Left kidney (tissue), 2 donors: Measurements from ENCODE around the gene PTCH1. TPM values are rescaled to one million over a fixed set of nuclear protein-coding genes. Genes with fewer than 3 reads are reported as not detected.

Experiments
- DNase-seq: peaks from one replicate; pipeline ENCODE4 v3.0.0-alpha.2; 2013
- polyA plus RNA-seq: library from polyadenylated mRNA; unstranded; fragments of 120-200 nt; gene quantifications from one replicate; pipeline ENCODE4 v1.2.1, GENCODE V29; 2013; ENCODE audit not compliant: insufficient read length

PTCH1 gene
- polyA plus RNA-seq, 1 donor: 33.8 TPM

DNA sequence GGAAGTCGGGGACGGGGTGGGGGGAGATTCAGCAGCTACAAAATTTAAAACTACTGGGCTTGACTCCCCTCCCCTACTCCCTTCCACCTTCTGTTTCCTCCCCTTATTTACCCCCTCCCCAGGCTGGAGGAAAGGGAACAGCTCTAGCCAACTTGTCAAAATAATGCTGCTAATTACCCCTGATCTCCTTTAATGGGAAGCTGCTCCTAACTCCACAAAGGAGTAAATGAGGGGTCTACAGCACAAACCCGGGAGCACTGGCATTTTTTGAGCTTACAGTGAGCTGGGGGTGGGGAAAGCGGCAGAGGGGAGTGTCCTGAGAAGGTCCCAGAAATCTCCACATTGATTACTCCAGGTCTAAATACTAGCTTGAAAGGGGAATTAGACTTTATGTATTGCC, 3.1 kb downstream of the PTCH1 start:
- no peak for DNase-seq

DNA sequence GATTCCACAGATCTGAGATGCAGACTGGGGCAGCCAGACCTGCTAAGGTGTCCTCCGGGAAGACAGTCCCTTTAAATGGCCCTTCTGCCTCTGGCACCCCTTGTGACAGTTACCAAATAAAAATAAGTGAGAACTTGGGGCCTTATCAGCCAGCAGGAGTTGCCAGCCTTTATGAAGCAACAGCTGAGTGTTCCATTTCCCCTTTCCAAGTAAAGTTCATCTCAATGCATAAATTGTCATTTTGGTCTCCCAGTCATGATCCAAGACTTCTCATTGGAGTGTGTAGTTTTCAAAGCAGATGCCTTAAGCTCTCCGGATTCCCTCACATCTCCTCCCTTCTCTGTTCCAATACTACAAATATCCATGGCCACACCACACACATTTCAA, 4.1 kb downstream of the PTCH1 start:
- DNase-seq: no peak

DNA sequence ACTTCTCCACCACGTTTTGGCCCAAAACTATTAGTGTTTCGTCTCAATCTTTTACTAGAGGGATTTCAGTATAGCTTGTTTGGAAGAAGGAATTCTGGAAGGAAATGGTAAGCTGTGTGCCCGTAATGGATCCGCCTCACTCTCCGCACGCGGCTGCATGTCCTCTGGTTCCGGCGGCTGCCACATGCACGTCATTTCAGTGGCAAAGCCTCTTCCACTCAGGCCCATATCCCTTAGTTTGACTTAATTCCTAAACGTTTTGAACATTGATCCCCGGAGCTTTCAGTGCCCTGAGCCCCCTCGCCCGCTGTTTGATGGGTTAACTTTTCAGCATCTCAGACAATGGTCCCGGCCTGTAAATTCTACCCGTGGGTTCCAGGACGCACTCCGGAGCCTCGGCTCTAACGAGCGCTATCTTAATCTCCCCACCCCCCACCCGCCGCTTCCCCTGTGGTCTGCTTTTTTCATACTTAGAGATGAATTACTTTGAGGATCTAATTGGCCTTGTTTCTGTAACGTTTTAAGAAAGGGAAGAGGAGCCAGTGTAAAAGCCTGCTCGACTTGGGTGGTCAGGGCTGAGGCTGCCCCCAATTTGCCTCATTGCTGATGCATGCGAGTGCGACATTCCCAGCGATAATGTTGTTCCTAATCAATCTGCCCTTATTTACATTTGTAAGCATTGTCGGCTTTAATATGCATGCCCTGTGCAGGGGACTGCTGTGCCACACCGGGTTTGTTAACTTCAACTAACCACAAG, 4.6 kb downstream of the PTCH1 start:
- DNase-seq: peak; percentile 15

DNA sequence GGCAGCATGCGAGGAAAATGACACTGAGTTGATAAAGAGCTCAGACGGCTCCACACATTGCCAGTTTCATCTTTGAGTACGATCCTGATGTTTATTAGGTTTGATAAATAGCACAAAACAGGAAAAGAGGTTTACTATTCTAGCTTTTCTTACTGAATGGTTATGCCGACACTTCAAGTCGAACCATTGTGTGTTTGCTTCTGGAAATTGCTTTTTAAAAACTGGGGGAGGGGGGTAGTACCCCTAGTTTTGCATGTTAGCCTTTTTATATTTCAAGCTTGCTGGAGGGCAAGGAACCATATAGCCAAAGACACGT, 5.2 kb downstream of the PTCH1 start:
- no peak for DNase-seq

DNA sequence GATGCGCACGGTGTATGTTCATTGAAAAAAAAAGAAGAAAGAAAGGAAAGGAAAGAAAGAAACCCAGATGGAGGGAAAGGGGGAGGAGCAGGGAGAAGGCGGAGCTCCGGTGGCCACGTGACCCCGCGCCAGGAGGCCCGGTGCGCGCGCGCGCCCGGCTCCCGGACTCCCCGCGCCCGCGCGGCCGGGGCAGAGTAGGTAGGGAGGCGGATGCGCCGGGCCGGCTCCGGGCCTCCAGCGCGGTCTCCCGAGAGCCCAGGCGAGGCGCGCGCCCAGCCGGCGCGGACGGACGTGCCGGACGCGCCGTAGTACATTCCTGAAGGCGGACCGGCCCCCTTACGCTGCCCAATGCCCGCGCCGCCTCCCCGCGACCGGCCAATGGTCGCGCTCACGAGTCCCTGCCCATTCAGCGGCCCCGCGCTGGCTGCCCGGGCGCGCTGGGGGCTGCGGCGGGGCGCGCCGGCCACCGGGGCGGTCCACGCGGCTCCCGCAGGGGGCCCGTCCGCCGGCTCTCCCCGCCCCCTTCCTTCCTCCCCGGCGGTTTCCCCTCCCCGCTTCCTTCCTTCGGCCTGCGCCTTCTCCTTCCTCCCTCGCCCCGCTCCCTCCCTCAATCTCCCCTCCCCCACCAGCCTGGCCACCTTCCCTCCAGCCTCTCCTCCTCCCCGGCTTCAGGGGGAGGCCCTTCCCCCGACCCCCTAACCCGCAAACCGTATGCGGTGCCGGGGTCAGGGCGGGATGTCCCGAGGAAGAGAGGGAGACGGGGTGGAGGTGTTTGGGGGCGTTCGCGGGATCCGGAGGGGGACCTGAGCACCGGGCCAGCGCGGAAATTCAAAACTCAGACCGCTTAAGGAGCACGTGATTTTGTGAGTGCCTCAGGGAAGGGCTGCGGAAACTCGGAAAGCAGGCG, 5.8 kb downstream of the PTCH1 start:
- peak; percentile 93 for DNase-seq

DNA sequence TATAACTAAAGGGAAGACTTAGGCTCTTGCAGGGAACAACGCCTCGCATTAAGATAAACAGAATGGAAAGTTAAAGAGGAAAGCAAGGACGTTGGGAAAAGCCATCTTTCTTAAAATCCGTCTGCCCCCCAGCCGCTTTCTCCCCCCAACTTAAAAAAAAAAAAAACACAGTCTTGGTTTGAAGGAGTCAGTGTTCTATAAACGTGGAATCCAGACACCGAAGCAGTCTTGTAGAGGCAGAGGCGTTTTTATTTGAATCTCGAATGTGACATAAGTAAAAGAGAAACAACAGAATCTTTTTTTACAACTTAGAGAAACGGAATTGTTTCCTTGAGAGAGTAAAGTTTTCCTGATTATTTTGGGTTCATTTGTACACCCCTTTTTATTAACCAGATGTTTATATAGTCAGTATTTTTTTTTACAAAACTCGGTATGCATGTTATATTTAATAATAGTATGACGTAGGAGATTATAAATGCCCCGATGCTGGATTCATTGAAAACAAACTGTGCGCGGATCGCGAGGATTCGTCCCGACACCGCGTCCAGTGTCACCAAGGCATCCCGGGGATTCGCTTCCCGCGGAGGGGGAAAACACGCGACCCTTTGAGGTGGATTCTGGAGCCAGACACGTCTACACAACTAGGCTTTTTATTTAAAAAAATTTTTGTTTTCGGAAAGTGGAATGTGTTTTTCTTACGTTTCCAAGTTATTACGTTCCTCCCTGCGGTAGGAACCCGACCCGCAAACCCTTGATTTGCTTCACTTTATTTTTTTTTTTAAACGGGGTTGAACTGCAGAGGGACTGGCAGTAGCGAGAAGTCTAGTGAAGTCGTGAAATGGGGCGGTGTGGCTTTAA, 6.7 kb downstream of the PTCH1 start:
- no peak for DNase-seq

DNA sequence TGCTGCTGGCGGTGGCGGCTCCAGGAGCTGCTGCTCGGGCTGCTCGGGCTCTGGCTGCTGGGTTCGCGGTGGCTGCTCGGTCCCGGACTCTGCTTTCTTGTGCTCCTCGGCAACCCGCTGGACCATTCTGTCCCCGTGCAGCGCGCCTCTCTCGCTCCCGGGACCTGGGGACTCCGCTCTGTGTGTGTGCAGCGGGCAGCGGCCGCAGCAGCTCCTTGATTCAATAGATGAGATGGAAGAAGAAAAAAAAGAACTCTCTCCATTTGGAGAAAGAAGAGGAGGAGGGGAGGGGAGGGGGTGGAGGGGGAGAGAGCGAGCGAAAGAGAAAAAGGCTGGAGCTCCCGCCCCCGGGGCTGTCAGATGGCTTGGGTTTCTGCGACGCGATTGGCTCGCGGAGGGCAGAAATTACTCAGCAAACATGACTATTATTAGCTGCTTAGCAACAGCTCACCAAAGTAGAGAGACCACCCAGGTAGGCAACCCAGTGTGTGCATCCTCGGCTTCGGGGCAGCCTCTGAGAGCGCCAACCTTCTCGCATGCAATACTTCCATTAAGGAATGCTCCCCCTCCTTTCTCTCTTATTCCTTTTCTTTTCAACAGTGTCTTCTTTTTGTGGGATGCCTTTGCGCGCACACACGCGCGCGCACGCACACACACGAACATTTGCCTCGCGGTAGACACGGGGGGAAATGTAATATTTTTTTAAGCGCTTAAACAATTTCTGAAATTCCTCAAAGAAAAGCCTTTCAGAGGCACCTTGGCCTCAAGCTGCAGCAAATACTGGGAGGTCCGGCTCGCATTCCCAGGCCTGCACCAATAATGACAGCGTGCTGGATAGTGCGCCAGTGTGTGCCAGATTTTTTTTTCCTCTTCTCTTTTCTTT, 7.6 kb downstream of the PTCH1 start:
- peak; percentile 97 for DNase-seq

DNA sequence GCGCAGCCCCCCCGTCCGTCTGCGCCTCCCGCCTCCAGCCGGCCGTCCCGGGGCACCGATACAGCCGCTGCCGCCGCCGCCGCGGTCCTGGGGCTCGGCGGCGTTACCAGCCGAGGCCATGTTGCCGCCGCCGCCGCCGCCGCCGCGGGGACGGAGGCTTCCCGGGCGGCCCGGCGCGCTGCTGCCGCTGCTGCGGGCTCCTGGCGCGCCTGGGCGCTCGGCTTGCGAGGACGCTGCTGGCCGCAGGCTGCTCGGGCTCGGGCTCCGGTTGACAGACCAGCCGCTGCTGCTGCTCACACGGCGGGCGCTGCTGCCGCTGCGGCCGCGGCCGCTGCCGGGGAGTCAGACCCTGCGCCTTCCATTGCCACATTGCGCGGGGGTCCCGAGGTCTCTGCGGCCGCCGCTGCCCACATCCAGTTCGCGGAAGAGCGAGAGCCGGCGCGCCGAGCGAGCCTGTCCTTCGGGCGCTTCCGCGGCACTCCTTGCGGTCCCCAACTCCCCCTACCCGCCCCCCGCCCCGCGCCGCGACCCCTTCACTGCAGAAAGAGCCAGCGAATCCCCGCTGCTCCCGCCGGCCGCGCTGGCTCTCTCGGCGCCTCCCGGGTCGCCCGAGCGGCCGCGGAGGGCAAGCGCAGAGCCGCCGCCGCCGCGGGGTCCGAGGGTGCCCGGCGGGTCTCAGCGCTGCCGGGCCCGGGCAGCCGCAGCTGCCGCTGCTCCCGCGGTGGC, 8.4 kb downstream of the PTCH1 start:
- DNase-seq: no peak

DNA sequence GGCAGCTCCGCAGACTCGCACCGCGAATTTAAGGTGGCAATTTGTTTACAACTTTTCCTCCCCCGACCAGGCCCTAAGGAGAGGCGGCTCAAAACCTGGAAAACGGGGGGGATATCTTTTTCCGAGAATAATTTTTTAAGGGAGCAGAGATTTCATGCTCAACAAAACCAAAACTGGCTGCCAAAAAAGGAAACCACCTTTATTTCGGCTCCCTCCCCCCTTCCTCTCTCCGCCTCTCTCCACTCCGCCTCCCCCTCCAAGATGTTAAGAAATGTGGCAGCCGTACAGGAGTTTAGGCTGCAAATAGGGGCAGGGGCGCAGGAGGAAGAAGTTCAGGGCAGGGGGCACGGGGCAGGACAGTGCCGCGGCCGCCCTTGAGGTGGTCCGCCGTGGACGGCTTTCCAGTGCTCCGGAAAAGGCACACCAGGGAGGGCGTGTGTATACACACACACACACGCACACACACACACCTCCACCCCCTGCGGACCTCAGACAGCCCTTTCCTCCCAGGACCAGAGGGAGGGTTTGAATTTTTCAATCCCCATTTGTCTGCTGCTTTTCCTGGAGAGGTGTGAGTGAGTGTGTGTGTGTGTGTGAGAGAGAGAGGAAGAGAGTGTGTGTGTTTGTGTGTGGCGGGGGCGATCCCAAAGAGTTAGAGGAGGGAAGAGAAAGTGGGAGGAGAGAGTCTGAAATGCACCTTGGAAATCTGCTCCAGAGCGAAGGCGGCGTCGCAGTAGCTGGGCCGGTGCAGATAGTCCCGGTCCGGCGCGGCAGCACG, 9.1 kb downstream of the PTCH1 start:
- DNase-seq: peak; percentile 70

DNA sequence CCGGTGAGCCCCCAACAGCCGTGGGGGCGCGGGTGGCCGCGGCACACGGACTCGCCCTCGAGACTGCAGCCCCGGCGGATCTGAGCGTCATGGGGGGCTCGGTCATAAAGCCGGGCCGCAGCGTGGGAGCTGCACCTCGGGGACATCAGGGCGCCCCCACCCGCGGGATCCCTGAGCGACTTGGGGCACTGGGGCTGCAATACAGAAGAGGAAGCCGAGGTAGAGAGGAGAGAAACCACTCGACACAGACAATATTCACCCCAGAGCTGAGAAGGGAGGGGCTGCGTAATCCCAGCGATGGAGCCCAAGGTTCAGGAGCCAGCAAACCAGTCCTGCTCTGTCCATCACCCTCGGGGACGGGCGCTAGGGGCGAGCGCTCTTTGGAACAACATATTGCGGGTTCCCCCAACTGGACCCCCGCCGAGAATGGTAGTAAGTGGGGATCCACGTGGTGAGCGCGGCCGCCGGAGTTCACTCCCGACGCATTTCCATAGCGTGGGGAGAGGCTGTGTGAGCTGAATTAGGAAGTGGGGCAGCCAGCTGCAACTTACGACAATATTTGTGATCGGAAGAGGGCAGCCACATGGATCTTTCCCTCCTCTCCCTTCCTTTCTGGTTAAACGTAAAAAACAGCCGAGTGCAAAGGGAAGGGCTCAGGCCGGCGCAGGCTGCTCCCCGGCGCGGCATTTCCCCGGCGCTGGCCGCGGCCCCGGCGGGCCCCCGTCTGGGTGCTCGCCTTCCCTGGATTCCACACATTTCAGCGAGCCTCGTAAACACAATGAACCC, 9.9 kb downstream of the PTCH1 start:
- DNase-seq: peak; percentile 45

DNA sequence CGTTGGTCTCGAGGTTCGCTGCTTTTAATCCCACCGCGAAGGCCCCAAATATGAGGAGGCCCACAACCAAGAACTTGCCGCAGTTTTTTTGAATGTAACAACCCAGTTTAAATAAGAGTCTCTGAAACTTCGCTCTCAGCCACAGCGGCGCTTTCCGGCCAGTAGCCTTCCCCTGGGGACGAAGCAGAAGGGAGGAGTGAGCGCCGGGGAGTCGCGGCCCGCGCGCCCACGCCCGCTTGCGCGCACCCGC, 10.4 kb downstream of the PTCH1 start:
- no peak for DNase-seq

DNA sequence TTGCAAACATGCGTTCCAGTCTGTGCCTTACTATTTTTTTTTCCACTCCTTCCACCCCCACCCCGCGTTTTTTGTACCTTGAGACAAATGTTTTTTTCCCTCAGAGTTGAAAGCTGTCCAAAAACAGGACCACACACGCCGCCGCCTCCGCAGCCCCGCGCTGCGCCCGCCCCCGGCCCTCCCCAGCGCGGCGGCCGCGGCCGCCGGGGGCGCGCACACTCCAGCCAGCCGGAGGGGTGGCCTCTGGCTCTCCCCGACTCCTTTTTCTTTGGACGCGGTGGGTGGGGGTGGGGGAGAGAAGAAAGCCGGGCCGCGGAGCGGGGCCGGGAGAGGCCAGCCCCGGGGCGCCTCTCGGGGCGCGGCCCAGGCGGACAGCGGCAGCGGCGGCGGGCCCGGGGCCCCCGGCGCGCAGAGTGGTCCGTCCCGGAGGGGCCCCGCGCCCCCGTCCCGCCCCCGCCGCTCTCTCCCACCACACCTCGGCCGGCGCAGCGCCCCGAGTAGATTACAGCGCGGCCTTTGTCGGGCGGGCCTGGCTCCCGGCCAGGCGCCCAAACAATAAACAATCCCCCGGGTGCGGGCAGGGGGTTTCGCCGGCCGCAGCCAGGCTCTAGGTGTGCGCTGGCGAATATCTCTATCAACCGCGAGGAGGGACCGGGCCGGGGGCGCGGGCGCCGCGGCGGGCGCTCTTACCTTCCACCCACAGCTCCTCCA, 10.9 kb downstream of the PTCH1 start:
- DNase-seq: peak; percentile 76

DNA sequence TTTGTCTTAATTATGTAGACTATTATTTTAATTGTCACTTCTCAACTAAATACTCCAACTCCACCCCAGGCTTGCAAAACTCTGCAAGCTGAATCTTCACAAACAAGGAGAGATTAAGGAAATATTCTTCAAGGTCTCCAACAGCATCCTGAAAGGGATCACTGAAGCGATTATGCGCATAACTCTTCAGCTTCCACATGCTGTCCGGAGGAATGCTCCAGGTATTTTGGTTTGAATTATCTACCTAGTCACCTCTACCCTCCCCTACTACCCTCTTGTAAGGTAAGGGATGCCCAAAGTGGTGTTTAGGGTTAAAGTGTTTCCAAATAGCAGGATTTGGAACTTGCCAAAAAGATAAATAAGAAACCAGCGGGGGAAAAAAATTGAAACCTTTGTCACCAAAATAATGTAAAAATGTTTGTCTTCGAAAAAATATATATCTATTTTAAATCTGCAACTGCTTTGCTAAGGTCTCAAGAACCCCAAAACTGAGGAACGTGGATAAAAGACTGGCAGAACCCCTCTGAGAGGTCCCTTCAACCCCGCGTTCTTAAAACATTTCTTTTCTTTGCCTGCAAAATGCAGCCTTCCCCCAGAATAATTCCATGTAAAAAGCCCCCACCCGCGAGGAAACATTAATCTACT, 11.6 kb downstream of the PTCH1 start:
- DNase-seq: no peak

DNA sequence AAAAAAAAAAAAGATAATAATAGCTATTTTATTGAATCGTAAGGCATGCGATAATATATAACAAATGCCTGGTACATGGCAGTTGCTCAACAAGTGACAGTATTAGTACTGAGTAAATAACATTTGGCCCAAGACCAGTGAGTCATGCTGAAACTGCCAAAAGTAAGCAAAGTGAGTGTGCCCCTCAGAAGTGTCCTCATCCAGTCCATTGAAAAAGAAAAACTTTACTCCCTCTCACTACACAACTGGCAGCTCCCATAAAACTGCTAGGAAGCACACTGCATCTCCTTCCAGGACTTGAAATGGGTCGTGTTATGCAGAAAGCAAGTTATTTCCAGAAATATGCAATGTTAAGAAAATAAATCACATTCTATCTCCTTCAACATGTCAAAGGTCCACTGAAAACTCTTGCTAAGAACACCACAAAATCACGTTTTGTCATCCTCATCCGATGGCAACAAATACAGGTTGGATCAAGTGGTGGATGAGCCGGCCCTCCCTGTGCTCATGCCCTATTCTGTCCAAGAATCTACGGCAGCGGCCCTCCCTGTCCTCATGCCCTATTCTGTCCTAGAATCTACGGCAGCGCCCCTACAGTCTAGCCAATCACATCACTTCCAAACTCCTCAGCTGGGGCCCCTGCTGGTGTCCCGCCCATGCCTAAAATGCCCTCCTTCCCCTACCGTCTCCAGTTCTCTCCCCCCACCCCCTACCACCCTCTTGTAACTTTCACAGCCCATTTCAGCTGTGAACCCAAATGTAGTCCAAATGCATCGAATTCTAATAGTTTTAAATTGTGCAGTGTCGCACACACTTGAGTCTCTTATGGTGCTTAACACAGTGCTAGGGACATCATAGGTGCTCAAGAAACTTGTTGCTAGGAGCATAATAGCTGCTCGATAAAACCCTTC, 12.5 kb downstream of the PTCH1 start:
- DNase-seq: no peak

DNA sequence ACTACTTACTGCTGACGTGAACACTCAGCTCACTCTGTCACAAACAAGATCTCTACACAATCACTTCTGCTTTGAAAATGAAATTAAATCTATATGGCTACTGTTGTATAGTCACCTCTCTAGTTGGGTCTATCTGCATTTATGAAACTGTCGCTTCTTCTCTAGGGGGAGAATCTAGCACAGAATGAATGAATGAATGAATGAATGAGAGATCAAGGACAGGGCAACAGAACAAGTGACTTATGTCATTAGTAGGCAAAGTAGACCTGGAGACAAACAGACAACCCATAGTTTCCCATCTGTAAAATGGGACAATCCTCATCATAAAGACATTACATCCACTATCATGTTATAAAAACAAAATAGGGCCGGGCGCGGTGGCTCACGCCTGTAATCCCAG, 13.4 kb downstream of the PTCH1 start:
- no peak for DNase-seq

DNA sequence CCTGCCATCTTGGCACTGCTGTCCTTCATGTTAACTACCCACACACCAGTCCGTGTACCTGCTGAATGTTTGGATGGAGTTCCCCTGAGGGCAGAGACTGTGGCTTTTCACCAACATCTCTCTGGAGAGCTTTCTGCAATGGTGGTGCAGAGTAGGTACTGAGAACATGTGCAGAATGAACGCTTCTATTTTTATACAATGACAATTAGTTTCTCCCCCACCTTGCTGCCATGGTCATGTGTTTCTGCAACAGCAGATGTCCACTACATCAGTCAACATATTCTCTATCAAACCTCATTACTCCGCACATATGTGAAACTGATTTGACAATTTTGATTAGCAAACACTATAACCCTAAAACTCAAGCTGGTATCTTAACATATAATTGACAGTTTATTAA, 14.5 kb downstream of the PTCH1 start:
- DNase-seq: no peak

DNA sequence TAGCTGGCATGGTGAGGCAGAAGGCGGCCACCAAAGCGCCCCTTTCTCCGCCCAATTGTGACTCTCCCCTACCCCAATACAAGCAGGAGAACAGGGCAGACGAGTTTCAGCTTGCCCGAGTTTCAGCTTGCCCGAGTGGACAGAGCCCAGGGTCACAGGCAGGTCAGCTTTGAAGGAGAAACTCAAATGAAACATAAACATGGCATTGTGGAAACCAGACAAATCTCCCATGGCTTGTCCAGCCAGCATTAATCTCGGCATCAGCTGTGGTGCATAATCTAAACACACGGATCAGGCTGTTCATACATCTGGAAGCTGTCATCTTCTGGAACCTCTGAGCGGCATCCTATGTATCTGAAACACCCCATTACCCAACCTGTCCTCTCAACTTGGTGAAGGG, 16.9 kb downstream of the PTCH1 start:
- DNase-seq: no peak
